Measurements from ENCODE around the gene RASGEF1B.

The RASGEF1B gene

GRCh38 chr4:81471588-81472280 lies at the start of gene RASGEF1B:
RASGEF1B (minus strand) TSS chr4:81471907; CDS start chr4:81459508, 12,399 bp downstream.
- DNase-seq: peak; percentile 92

DNA sequence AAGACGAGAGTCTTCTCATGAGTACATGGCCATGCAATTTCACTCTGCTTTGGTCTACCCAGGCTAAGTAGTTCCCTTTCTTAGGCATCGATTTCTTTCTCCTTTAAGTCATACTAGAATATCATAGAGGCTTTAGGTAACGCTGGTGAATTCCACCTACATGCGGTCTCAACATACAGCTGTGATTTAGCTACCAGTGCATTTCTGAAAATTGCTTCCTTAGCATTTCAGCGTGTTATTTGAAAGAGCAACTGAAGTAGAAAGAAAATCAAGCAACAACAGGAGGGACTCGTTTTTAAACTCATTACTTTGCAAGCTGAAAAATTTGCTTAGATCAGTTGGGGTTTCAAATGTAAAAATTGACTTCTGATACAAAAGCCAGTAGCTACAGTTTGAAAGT lies 48.1 kb upstream of the RASGEF1B start:
- no peak for DNase-seq

GRCh38 chr4:81519427-81519773 lies 47.7 kb upstream of the RASGEF1B start:
- DNase-seq: no peak

DNA sequence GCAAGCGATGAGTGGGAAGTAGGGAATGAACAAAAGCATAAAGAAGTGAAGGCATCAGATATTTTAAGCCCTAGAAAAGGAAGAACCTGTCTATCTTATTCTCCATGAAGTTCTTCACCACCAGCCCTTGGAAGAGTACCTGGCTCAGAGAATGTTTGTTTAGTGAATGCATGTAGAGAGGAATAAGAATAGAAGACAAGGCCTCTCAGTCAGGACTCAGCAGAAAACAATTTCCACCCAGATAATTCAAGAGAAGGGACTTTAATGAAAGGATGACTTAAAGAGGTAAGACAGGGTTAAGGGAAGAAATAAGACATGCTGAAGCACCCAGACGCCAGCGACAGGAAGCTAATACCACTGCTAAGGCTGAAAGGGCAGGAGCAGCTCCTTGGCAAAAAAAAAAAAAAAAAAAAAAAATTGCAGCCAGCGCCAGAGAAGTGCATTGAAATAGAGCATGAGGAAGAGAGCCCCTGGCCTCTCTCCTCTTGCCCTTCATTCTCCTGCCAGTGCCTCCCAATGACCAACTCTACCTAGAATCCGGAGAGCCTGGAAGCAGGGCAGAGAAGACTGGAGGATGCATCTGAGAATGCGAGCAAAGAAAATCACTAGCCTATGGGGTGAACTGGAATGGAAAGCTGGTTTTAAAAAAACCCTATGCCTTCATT lies 47.2 kb upstream of the RASGEF1B start:
- DNase-seq: no peak

DNA sequence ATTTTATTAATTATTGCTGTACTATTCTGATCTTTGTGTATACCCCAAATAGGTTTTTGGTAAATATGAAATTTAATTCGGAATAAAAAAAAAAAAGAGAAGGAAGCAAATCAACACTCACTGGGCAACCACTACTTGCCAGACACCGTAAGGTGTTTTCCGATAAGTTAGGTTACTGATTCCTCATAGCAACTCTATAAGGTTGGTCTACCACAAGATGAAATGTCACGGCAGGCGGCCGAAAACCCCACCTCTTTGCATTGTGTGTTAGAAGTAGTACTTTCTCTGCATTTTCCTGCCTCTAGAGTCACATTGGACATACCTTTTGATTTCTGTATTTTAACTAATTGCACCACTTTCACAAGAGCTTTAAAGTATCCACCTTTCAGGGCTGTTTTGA lies 44.5 kb upstream of the RASGEF1B start:
- no peak for DNase-seq

GRCh38 chr4:81512757-81513501 lies 41.2 kb upstream of the RASGEF1B start:
- no peak for DNase-seq

DNA sequence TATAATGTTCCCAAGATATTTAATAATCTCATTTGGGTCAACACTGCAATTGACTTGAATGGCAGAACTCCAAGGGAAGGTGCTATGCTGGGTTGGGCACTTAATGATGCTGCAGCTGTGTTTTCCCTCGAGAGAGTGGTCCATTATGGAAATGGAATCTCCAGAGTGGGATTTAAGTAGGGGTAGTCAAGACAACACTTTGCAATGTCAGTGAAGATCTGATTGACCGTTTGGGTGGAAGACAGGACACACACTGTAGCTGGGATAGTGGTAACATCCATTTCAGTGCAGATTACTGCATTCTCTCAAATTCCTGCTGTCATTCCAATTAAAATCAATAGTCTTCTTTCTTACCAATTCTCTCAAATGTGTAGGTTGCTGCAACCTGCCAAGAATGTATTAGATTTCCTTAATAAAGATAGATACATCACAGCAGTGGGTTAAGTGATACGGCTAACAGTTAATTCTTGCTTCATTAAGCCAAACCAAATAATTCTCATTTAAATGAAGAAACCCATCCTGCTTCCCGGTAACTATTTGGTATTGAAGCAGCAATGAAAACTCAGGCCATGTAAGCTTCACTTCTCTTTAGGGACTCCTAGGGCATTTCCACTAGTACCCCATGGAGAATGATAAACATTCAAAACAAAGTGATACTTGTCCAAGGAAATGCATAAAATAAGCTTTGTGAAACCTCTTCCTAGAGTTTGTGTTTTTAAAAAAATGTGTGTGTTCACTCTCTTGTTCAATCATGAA lies 40.5 kb upstream of the RASGEF1B start:
- DNase-seq: no peak

GRCh38 chr4:81510643-81511178 lies 39.0 kb upstream of the RASGEF1B start:
- no peak for DNase-seq

DNA sequence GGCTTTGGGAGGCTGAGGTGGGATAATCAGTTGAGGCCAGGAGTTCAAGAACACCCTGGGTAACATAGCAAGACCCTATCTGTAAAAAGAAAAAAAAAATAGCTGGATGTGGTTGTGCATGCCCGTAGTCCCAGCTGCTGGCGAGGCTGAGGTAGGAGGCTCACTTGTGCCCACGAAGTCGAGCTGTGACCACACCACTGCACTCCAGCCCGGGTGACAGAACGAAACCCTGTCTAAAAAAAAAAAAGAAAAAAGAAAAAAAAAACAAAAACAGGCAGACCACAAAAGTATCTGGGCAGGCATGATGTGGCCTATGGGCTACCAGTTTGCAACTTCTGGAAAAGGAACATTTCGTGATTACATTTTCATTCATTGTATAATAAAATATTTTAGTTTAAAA lies 38.1 kb upstream of the RASGEF1B start:
- DNase-seq: no peak

GRCh38 chr4:81509191-81509590 lies 37.5 kb upstream of the RASGEF1B start:
- no peak for DNase-seq

DNA sequence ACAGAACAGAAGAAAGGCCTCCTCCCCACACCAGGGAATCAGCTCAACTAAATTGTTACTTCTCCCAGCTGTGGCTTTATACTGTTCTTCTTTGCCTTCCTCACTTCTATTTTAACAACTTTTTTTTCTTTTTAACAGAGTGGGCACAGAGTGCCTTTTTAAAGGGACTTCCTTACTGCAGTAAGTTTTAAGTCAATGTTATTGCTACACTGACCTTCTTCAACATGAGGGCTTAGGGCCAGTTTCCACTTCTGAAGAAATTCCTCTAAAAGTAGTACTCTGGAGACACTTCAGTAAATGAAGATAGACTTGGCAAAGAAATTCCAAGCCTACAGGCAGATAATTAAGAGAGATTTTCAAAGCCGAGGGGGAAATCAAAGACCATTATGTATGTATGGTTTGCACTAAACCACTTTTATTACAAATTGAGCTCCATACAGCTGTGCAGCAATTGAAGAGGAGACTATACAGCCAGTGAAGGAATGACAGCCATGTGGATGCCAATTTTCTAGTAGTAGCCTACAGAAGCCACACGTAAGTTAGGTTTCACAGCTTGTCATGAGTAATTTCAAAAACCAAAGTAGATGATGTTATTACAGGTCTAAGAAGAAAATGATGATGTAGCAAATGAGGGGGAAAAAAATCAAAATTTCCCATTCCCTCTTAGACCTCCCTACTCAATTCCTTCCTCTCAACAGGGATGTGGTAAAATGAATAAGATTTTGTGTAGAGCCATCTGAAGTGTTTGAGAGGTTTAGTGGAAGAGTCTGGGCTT lies 36.9 kb upstream of the RASGEF1B start:
- DNase-seq: no peak

DNA sequence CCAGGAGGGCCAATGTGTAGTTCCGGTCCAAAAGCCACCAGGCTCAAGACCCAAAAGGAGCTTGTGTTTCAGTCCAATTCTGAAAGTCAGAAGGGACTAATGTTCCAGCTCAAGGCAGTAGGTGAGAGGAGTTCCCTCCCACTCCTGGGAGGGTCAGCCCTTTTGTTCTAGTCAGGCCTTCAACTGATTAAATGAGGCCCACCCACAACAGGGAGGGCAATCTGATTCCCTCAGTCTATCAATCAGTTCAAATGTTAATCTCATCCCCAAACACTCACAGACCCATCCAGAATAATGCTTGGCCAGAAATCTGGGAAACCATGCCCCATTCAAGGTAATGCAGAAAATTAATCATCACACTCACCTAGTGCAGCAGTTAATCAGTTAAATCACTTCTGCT lies 35.8 kb upstream of the RASGEF1B start:
- DNase-seq: no peak

DNA sequence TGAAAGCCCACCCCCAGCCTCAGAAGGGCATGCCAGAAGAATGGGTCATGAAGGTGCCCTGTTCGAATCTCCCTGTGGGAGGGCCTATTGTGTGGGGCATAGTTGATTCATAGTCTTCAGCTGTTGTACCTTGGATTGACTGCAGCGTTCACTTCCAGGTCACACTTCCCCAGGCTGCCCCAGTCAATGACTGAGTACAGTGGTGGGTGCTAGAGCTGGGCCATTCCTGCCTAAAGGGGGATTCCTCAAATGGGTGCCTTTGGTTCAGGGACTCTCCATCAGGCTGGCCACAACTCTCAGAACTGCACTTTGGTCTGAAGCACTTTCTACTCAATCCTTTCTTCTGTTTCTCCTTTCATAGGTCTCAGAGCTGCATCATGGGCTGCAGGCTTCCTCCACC lies 35.0 kb upstream of the RASGEF1B start:
- DNase-seq: no peak

GRCh38 chr4:81505726-81506125 lies 34.0 kb upstream of the RASGEF1B start:
- DNase-seq: no peak

- peak; percentile 65 for DNase-seq
These were observed 33.4 kb upstream of the RASGEF1B start for GRCh38 chr4:81505004-81505598.

- no peak for DNase-seq
These were observed 32.7 kb upstream of the RASGEF1B start for GRCh38 chr4:81504112-81505003.

GRCh38 chr4:81503586-81503985 lies 31.9 kb upstream of the RASGEF1B start:
- DNase-seq: no peak

DNA sequence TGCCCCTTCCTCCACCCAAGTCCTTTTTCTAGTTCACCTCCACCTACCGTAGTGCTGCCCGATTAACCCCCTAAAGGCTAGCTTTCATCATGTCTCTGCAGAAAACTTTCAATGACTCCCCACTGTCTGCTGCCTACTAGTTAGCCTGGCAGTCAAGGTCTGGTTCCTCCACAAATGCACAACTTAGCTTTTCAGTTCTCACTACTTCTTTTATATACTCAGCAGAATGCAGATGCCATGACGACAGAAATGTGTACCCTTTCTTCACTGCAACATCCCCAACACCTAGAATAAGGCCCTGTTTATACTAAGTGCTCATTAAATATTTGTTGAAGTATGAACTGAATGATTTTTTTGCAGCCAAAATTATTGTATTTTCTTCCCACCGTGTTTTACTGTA lies 30.9 kb upstream of the RASGEF1B start:
- DNase-seq: no peak

- DNase-seq: no peak
These were observed 28.1 kb upstream of the RASGEF1B start for GRCh38 chr4:81499840-81500239.

GRCh38 chr4:81498551-81499099 lies 26.9 kb upstream of the RASGEF1B start:
- DNase-seq: no peak
